NCI-H1105 treated with DMSO at 0.1 percent for 48 hours (cell line): ENCODE results near the gene MKNK1.

Source experiments
- DNase-seq: peaks from one replicate; lab custom pipeline; 2025; lab: John Stamatoyannopoulos, UW

Gene MKNK1

GRCh38 chr1:46522184-46522968 lies 81.7 kb downstream of the MKNK1 start:
- DNase-seq, result no peak

DNA sequence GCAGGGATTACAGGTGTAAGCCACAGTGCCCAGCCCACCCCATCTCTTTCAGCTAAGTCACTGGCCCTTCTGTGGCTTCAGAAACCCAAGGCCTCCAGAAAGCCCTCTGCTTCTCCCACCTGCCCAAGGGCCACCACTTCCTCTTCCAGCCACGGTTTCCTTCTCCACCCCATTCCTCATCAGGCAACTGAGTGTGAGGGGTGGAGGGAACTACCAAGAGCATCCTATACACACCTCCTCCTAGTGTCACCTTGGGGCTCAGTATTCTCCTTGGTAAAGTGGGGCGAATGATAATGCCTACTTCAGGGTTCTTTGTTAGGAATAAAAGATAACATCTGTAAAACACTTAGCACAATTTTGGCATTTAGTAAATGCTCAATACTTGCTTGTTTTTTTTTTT lies 82.7 kb downstream of the MKNK1 start:
- DNase-seq, result no peak

DNA sequence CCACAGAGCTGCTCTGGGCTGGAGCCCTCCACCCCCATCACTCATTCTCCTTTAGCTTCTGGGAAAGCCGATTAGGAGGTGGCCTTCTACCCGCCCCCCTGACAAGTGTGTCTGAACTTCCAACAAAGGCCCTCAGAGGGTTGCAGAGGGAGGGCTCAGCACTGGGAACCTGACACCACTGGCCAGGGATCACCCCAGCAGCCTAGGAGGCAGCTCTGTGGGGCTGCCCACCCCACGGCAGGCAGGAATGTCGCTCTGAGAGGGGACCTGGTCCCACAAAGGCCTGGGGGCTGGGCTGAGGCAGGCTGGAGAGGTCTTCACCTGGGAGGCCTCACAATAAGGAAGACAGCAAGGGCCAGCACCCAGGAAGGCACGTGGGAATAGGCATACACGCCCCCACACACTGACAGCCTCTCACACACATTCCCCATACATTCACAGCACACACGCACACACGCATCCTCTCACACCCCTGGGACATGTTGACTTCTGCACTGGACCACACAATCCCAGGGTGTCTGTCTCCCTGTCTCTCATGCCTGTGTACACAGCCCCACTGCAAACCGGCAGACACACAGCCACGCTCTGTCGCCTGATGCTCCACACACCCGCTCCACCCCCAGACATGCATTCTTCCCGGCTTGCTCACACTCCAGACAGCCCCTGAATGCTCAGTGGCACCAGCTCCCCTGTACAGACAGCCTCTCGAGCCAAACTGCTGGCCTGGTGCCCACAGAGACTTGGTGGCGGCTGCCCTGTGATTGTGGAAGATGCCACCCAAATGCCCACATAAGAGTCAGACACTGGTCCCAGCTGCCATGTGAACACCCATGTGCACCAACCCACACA lies 83.8 kb downstream of the MKNK1 start:
- DNase-seq, result peak; percentile 86

GRCh38 chr1:46519209-46519608 lies 84.9 kb downstream of the MKNK1 start:
- no peak for DNase-seq

GRCh38 chr1:46517932-46518498 lies 86.1 kb downstream of the MKNK1 start:
- DNase-seq, result no peak

GRCh38 chr1:46517010-46517600 lies 87.0 kb downstream of the MKNK1 start:
- peak; percentile 95 for DNase-seq

DNA sequence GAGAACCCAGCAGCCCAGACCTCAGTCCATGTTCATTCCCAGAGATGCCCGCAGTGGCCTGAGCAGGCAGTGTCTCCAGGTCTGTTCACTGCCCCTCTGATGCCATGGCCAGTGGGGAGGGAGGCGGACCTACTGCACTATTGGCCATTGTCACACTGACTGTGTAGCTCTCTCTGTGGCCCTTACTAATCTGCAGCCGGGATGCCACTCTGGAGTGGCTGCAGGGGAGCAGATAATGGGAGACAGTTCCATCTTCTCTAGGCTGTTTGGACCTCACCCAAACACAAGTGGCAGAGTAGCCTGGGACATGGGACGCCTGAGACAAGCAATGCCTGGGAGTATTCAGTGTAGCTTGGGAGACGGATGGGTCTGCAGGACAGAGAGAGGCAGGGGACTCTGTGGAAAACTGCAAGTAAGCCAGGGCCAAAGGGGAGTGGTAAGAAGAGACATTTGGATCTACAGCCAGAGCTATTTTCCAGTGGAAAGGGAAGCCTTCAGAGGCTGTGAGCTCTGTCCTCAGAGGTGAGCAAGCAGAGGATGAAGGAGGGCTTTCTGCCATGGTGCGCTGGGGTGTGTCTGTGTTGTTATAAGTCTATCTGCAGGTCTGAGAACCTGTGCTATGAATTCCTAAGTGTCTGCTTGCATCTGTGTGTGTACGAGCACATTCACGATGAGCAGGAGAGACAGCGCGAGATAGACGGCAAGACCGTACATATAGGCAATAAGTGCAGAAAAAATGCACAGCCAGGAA lies 87.7 kb downstream of the MKNK1 start:
- no peak for DNase-seq

DNA sequence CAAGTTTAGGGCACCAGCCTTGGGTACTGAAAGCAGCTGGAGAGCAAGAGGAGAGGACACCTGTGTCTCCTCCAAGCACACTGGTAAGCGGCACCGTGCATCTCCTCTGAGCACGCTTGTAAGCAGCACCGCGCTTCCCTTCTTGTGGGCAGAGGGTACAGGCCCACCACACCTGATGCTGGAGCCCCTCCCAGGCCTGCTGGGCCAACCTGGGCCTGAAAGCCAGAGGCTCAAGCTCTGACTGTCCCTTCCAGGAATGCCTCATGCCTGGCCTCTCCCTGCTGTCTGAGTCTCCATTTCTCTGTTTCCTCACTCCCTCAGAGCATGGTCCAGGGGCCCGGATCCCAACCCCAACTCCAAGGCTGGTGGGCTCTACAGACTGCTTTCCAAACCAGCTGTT lies 88.5 kb downstream of the MKNK1 start:
- DNase-seq, result no peak

DNA sequence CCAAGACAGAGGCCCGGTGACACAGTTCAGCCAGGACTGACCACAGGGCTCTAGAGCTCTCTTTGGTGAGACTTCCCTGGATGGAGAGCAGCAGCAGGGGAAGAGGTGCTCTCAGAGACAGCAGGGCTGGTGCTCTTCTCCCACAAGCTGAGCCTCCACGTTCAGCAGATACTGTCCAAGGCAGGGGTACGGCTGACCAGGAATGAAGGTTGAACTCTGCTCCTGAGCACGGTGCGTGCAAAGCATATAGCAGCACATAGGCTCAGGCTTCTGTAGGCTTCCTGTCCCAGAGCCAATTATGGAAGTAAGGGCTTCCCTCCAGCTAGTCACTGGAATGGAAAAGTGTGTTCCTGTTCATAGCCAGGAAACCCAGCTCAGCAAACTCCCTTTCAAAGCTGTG lies 90.5 kb downstream of the MKNK1 start:
- DNase-seq, result no peak

DNA sequence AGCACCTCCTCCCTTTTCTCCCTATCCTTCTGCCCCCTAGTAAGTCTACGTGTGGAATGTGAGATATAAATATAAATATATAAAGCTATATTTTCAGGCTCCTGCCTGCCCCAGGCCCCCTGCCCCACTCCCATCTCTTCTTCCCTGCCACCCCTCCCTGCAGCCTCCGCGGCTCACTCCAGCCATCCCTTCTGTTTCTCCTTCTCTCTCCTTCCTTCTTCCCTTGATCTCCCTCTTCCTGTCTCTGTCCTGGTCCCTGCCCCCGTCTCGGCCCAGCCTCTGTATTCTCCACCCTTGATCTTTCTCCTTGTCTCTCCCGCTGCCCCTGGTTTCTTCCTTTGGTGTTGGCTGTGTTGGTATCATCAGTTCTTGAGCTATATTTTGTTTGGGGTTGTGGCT lies 91.3 kb downstream of the MKNK1 start:
- no peak for DNase-seq

GRCh38 chr1:46512135-46512791 lies 91.8 kb downstream of the MKNK1 start:
- no peak for DNase-seq

DNA sequence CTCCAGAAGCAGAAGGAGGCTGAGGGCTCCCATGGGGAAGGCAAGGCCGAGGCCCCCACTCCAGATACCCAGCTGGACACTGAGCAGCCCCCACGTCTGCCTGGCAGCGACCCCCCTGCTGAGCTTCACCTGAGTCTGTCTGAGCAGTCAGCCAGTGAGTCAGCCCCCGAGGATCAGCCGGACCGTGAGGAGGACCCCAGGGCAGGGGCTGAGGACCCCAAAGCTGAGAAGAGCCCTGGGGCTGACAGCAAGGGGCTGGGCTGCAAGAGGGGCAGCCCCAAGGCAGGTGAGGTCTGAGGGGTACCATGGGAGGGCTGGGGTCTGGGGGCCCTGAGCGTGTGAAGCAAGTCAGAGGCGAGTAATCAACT lies 93.1 kb downstream of the MKNK1 start:
- DNase-seq, result no peak

GRCh38 chr1:46510341-46510997 lies 93.6 kb downstream of the MKNK1 start:
- DNase-seq, result no peak

DNA sequence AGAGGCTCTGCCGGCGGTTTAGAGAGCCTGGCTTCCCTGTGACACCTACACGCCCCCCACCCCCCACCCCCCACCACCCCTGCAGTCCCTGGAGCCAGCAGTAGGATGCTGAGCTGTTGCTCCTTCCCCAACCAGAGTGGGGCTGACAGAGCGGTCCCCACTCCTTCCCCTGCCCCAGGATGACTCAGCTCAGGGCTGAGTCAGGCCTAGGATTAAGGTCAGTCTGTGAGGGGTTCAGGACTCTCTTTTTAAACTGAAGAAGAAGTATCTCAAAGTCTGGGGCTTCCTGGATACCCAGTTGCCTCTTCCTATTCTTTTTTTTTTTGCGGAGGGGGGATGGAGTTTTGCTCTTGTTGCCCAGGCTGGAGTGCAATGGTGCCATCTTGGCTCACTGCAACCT lies 95.3 kb downstream of the MKNK1 start:
- no peak for DNase-seq
